Measurements from ENCODE around the gene MLC1.
A peak's percentile ranks its signal among the peaks of the same experiment; 100 is the strongest.

Gene MLC1

GRCh38 chr22:50034126-50035081, 50.8 kb downstream of the MLC1 start:
- DNase-seq, result no peak

DNA sequence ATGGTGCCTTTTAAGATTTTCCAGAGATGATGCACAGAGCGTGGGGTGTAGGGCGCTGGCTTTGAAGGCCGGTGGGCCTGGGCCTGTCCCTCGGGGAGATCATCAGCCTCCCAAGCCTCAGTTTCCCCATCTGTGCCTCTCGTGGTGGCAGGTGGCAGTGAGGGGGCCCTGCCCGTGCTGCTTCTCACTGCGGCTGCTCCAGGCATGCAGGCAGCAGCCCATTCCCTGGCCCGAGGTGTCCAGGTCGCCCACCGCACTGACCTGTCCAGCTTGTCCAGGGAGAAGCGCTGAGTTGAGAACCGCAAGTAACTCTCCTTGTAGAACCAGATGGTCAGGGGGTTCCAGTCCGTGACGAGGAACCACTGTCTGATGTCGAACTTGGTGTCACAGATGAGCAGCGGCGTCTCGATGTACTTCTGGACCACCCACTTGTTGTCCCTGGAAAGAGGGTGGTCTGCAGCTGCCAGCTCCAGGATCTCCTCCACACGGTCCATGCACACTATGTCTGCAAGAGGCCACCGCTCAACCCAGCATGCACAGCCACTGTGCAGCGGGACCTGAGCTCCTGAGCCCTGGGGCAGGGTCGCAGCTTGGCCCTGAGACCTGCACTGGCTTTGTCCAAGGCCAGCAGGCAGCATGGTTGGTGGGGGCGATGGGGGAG, 52.2 kb downstream of the MLC1 start:
- no peak for DNase-seq

- DNase-seq, result no peak
Measured at GRCh38 chr22:50032109-50032871, 52.9 kb downstream of the MLC1 start.

DNA sequence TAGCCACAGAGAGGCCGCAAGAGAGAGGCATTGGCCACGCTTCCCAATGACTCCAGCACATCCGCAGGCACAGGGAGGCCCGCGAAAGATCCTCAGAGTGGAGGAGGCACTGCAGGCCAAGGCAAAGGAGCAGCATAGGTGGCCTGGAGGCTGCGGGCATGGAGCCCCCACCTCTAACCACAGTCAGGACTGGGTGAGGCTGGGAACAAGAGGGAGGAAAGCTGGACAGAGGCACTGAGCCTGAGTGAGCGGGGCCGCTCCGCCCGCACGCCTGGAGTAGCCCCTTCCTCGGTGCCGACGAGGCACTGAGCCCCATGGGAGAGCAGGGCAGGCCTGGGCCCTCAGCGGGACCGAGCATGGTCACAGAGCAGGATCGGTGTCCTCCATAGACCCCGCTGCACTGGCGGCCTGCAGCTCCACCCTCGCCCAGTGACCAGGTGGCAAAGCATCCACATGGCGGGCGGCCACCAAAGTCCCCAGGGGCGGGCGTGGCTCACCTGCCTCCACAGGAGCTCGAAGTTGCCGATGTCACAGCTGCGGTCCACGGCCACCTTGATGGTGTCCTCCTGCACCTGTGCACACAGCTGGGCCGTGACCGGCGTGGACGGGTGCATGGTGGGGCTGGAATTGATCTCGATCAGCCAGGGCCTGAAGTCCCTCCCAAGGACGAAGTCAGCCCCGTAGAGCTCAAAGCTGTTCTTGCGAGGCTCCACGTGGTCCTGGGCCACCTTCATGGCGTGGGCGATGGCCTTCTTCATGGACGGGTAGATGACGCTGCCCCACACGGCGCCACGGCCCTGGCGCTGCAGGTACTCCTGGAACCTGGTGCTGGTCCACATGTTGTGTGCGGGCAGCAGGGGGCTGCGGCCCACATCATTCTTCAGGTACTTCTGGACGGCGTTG, 53.8 kb downstream of the MLC1 start:
- DNase-seq, result no peak

DNA sequence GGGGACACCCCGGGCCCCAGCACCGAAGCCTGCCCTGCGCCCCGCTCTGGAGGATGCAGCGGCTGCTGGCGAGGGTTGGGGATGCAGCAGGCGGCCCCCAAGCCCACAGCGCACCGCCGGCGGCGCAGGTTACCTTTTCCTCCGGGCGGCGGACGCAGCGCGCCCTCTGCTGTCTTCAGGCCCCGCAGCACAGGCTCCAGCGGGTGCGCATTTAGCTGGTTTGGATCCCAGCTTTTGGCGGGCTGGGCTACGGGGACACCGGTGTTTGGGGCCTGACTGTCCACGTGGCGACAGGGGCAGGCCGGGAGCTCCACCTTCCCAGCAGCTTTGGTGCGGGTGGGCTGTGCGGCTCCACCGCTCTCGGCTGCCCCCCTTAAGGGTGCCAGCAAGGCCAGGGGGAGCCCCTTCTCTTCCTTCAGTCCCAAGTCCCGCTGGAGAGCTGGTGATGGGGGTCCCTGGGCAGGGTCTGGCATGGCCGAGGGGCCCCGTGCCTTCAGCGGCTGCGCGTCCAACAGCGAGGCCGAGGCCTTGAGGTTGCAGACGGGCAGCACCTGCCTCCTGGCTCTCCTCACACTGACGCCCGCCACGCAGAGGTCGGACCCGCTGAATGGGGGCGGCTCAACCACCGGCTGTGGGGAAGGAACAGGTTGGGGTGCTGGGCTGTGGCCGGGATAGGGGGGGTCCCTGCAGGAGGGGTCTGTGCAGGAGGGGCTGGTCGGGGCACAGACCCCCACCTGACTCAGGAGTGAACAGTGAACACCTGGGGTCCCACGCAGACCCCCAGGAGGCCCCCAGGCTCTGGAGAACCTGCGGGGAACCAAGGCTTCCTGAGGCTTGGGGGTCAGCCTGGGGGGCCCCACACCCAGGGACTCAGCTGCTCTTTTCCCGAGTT, 54.7 kb downstream of the MLC1 start:
- DNase-seq, result peak; percentile 85

- DNase-seq, result peak; percentile 50
Measured at GRCh38 chr22:50027639-50028537, 57.3 kb downstream of the MLC1 start.

- peak; percentile 7 for DNase-seq
Measured at GRCh38 chr22:50025993-50026392, 59.2 kb downstream of the MLC1 start.

DNA sequence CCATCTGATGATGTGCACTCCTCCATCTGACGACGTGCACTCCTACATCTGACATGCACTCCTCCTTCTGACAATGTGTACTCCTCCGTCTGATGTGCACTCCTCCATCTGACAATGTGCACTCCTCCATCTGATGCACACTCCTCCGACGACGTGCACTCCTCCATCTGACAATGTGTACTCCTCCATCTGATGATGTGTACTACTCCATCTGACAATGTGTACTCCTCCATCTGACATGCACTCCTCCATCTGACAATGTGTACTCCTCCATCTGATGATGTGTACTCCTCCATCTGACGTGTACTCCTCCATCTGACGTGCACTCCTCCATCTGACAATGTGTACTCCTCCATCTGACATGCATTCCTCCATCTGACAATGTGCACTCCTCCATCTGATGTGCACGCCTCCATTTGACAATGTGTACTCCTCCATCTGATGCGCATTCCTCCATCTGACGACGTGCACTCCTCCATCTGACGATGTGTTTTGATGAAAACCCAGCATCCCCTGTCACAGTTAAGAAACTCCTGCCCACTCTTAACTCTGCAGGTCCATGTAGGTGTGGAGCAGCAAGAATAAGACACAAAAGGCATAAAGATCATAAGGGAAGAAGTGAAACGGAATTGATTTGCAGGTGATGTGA, 62.9 kb downstream of the MLC1 start:
- no peak for DNase-seq

GRCh38 chr22:50020606-50021005, 64.6 kb downstream of the MLC1 start:
- no peak for DNase-seq

GRCh38 chr22:50019316-50019715, 65.9 kb downstream of the MLC1 start:
- DNase-seq, result no peak

DNA sequence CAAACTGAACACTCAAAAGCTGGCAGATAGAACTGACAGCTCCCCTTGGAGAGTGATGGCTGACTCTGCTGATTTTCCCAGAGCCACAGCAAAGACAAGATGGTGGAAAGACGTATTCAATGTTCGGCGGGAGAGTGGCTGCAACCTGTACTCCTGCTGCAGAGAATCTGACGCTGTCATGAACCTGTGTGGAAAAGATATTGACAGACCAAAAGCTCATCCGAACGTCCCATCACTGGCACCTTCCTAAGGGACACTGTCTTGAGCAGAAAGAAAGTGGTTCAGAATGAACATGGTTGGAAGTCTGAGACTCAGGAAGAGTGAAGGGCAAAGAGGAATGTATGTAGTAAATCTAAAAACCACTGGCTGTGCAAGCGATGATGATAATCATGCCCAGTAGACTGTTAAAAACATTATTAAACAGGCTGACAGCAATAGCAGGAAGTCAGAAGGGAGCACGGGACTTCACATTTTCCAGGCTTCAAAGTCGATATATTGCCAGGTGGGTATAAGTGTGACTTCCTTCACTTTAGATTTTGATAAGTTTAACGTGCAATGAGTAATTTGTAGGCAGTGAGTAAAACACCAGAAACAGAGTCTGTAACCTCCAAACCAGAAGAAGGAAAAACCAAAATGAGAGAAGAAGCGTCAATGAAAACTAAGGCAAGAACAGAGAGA, 66.5 kb downstream of the MLC1 start:
- DNase-seq, result no peak

GRCh38 chr22:50017701-50018224, 67.5 kb downstream of the MLC1 start:
- no peak for DNase-seq

GRCh38 chr22:50016988-50017700, 68.1 kb downstream of the MLC1 start:
- DNase-seq, result no peak

- DNase-seq, result no peak
Measured at GRCh38 chr22:50016308-50016987, 68.8 kb downstream of the MLC1 start.

GRCh38 chr22:50015451-50016307, 69.5 kb downstream of the MLC1 start:
- DNase-seq, result no peak

DNA sequence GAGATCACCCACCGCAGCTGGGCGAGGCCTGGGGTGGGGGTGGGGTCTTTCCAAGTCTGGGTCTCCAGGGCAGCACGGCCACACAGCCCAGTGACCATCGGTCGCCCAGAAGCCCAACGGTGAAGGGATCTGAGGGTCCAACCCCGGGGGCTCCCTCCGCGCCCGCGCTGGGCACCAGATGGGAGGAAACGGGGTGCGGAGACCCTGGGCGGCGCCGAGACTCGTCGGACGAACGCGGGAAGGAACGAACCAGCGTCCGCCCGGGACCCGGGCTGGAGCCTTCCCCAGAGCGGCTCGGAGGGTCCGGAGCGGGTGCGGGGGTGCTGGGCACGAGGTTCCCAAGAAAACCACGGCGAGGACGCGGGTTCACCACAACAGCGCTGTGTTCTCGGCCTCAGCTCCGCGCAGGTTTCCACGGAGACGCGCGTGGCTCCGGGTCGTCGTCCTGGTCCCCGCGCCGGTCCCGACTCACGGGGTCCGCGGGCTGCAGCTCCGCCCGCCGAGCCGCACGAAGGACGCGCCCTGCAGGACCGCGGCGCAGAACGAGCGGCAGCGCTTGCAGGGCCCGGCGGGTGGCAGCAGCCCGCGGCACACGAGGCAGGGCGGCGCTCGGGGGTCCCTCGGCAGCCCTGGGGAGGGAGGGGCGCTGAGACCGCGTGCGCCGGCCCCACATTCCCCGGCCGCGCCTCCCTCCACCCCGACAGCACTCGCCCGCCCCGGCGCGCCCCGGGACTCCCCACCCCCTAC, 70.4 kb downstream of the MLC1 start:
- DNase-seq, result no peak

Measured in DMS153 (cell line).